SK-N-SH (cell line): Measurements from ENCODE around the gene KRT32. TPM values are rescaled to one million over a fixed set of nuclear protein-coding genes. Genes with fewer than 3 reads are reported as not detected.

Source experiments
- CTCF ChIA-PET: fragments of 300-600, 350-600 bp; formaldehyde crosslinking; extraction: SDS; loops from one replicate; lab custom pipeline; 2021; lab: Yijun Ruan, JAX
- POLR2A ChIA-PET: fragments of 350-600 bp; sonication (Branson Sonifier 250); formaldehyde crosslinking; extraction: SDS; loops from one replicate; lab custom pipeline; 2020; ENCODE audit warnings: antibody characterized with exemption, inconsistent platforms; lab: Yijun Ruan, JAX
- DNase-seq: peaks from one replicate; pipeline ENCODE4 v3.0.0; 2012
- H2AFZ ChIP-seq: fragments of 200-600 bp; sonication (generic); 2 replicates; pipeline ENCODE4 v1.8.1; 2016; ENCODE audit warnings: antibody characterized with exemption, mild to moderate bottlenecking, low read depth
- H3F3A ChIP-seq: fragments of 200-600 bp; sonication (generic); replicated peaks from 2 replicates; pipeline ENCODE3; 2016; ENCODE audit warnings: antibody characterized with exemption, mild to moderate bottlenecking; ENCODE audit not compliant: insufficient read depth
- H3K27ac ChIP-seq, 2 experiments: fragments of 200-500 bp in 1 of 2; fragments of 200-600 bp in 1 of 2; sonication (Bioruptor generic) in 1 of 2; sonication (generic), shearing (Covaris generic) in 1 of 2; 2 replicates each; pipeline versions ENCODE4 v1.5.1 to v1.6.1; 2014 to 2016; ENCODE audit warnings: low read depth in 2 of 2, inconsistent platforms in 1 of 2, low read length in 1 of 2, mild to moderate bottlenecking in 1 of 2, mixed read lengths in 1 of 2
- H3K27me3 ChIP-seq: fragments of 200-600 bp; sonication (generic), shearing (Covaris generic); 2 replicates; pipeline ENCODE4 v1.6.1; 2016; ENCODE audit warnings: mixed run types; ENCODE audit not compliant: insufficient read depth
- H3K36me3 ChIP-seq, 2 experiments: fragments of 200-500 bp in 1 of 2; fragments of 200-600 bp in 1 of 2; sonication (Bioruptor generic) in 1 of 2; sonication (generic) in 1 of 2; replicated peaks in 1 of 2; 2 replicates each; pipeline versions ENCODE3 to v1.5.1; 2014 to 2016; ENCODE audit warnings: low read length in 1 of 2, mild to moderate bottlenecking in 1 of 2; ENCODE audit not compliant: insufficient read depth in 2 of 2, control insufficient read depth in 1 of 2
- H3K4me1 ChIP-seq, 2 experiments: fragments of 200-500 bp in 1 of 2; fragments of 200-600 bp in 1 of 2; sonication (Bioruptor generic) in 1 of 2; sonication (generic), shearing (Covaris generic) in 1 of 2; 2 replicates each; pipeline versions ENCODE4 v1.5.1 to v1.6.1; 2014 to 2016; ENCODE audit warnings: low read depth in 1 of 2, low read length in 1 of 2, mixed run types in 1 of 2; ENCODE audit not compliant: insufficient read depth in 2 of 2, control insufficient read depth in 1 of 2
- H3K4me2 ChIP-seq: fragments of 200-600 bp; sonication (generic), shearing (Covaris generic); 2 replicates; pipeline ENCODE4 v1.6.1; 2017; ENCODE audit warnings: mixed run types
- H3K4me3 ChIP-seq, 2 experiments: fragments of 200-500 bp in 1 of 2; fragments of 200-600 bp in 1 of 2; sonication (Bioruptor generic) in 1 of 2; sonication (generic), shearing (Covaris generic) in 1 of 2; 2 replicates each; pipeline versions ENCODE4 v1.5.1 to v1.8.1; 2014 to 2016; ENCODE audit warnings: low read depth in 2 of 2, inconsistent platforms in 1 of 2, low read length in 1 of 2, mild to moderate bottlenecking in 1 of 2, mixed read lengths in 1 of 2, moderate library complexity in 1 of 2
- H3K79me2 ChIP-seq: fragments of 200-600 bp; sonication (generic); 2 replicates; pipeline ENCODE4 v1.8.1; 2017; ENCODE audit warnings: mild to moderate bottlenecking; ENCODE audit not compliant: insufficient read depth
- H3K9ac ChIP-seq: fragments of 200-600 bp; sonication (generic); 2 replicates; pipeline ENCODE4 v1.6.1; 2017; ENCODE audit warnings: mixed run types
- H3K9me2 ChIP-seq: fragments of 200-600 bp; sonication (generic); 2 replicates; pipeline ENCODE4 v1.6.1; 2017; ENCODE audit warnings: mixed run types
- H3K9me3 ChIP-seq: fragments of 200-600 bp; sonication (generic); 2 replicates; pipeline ENCODE4 v1.6.1; 2017; ENCODE audit warnings: mixed run types, mild to moderate bottlenecking, moderate library complexity
- H4K20me1 ChIP-seq: fragments of 200-600 bp; sonication (generic); 2 replicates; pipeline ENCODE4 v1.6.1; 2017; ENCODE audit warnings: mild to moderate bottlenecking, mixed run types; ENCODE audit not compliant: insufficient read depth
- ELF1 ChIP-seq: IDR thresholded peaks from 2 replicates; pipeline ENCODE4 v1.4.0; 2012
- EZH2phosphoT487 ChIP-seq: fragments of 200-600 bp; sonication (generic); IDR thresholded peaks from 2 replicates; pipeline ENCODE4 v1.6.1; 2017; ENCODE audit warnings: low read depth, mixed run types, mild to moderate bottlenecking, antibody characterized with exemption, moderate library complexity, borderline replicate concordance
- FOSL2 ChIP-seq: IDR thresholded peaks from 2 replicates; pipeline ENCODE4 v1.4.0; 2012; ENCODE audit warnings: low read depth, mild to moderate bottlenecking, moderate library complexity, borderline replicate concordance
- FOXJ3 ChIP-seq: sonication (generic); formaldehyde crosslinking; IDR thresholded peaks from 2 replicates; pipeline ENCODE4 v1.5.1; 2020; ENCODE audit warnings: mild to moderate bottlenecking, missing genetic modification reagents
- JUND ChIP-seq: IDR thresholded peaks from 2 replicates; pipeline ENCODE4 v1.4.0; 2012
- MEF2A ChIP-seq: IDR thresholded peaks from 2 replicates; pipeline ENCODE4 v1.4.0; 2012; ENCODE audit warnings: low read depth, borderline replicate concordance
- MXI1 ChIP-seq: IDR thresholded peaks from 2 replicates; pipeline ENCODE4 v1.6.1; 2012; ENCODE audit warnings: mild to moderate bottlenecking, low read depth, low read length, improper control_type of control experiment
- NRF1 ChIP-seq: IDR thresholded peaks from 2 replicates; pipeline ENCODE4 v1.6.1; 2012; ENCODE audit warnings: low read depth, mild to moderate bottlenecking, low read length
- PBX3 ChIP-seq: IDR thresholded peaks from 2 replicates; pipeline ENCODE4; 2012
- REST ChIP-seq: IDR thresholded peaks from 2 replicates; pipeline ENCODE4 v1.6.1; 2012; ENCODE audit warnings: mild to moderate bottlenecking, low read depth, low read length, moderate library complexity
- TAF1 ChIP-seq: IDR thresholded peaks from 2 replicates; pipeline ENCODE4 v1.6.1; 2012; ENCODE audit warnings: low read depth, mild to moderate bottlenecking, low read length, moderate library complexity, borderline replicate concordance
- TCF12 ChIP-seq: IDR thresholded peaks from 2 replicates; pipeline ENCODE4 v1.4.0; 2012
- TEAD4 ChIP-seq: IDR thresholded peaks from 2 replicates; pipeline ENCODE4 v1.4.0; 2012; ENCODE audit warnings: mild to moderate bottlenecking, borderline replicate concordance; ENCODE audit not compliant: insufficient read depth
- USF2 ChIP-seq: fragments of 150-350 bp; IDR thresholded peaks from 2 replicates; pipeline ENCODE4 v1.6.1; 2017; ENCODE audit warnings: antibody characterized with exemption, low read length, low read depth, borderline replicate concordance
- YY1 ChIP-seq: IDR thresholded peaks from 2 replicates; pipeline ENCODE4 v1.4.0; 2012; ENCODE audit warnings: low read depth, mild to moderate bottlenecking
- ZBTB33 ChIP-seq: IDR thresholded peaks from 2 replicates; pipeline ENCODE4 v1.4.0; 2012; ENCODE audit warnings: low read depth, borderline replicate concordance
- WGBS: methylation state at CpG from one replicate; pipeline ENCODE4 v1.1.6; 2017; ENCODE audit warnings: low lambda C conversion rate; 5-methylcytosine and 5-hydroxymethylcytosine counted together
- polyA plus RNA-seq, 3 experiments: library from polyadenylated mRNA; depleted of rRNA; stranded (reverse); fragments of >200 nt; gene quantifications; 2 replicates each; pipeline ENCODE4 v1.2.3, GENCODE V29; 2012

The KRT32 gene
- polyA plus RNA-seq, 1 of the 3 experiments (the other 2 are of a cell fraction), result not detected

- ChIA-PET CTCF (interaction anchor here (0.6 to 1.3 kb wide), 2 partner anchors 29 to 78 kb away, joined by 3 to 5 read pairs; no protein-coding TSS in a partner anchor), POLR2A (no interaction called here)
- no peak overlapping the region for H3K4me3 ChIP-seq
- H3K4me1 ChIP-seq, result no peaks in the 10 kb centered on the region
- TF ChIP-seq FOSL2, result no peak
- TF ChIP-seq YY1, result no peak
- no peak for TF ChIP-seq USF2
- TF ChIP-seq REST, result no peak
- no peak for TF ChIP-seq NRF1
- TF ChIP-seq EZH2phosphoT487, result no peak
- TF ChIP-seq ZBTB33, result no peak
- TF ChIP-seq TAF1, result no peak
- no peak for DNase-seq
- no peaks in the 10 kb centered on the region for H4K20me1 ChIP-seq
- 40% methylated on average over 4 of the region's 4 CpGs for WGBS
- no peaks in the 10 kb centered on the region for H3K9me2 ChIP-seq
- H2AFZ ChIP-seq, result no peak overlapping the region
- no peaks in the 10 kb centered on the region for H3K36me3 ChIP-seq
- no peaks in the 10 kb centered on the region for H3K9me3 ChIP-seq
- no peak overlapping the region for H3K27ac ChIP-seq
- H3K79me2 ChIP-seq, result no peaks in the 10 kb centered on the region
- H3F3A ChIP-seq, result no peaks in the 10 kb centered on the region
- H3K9ac ChIP-seq, result no peak overlapping the region
- no peaks in the 10 kb centered on the region for H3K27me3 ChIP-seq
- H3K4me2 ChIP-seq, result no peak overlapping the region
Measured at GRCh38 chr17:41434005-41434404, 33.2 kb downstream of the KRT32 start.

GRCh38 chr17:41433586-41433985, 33.6 kb downstream of the KRT32 start:
- H3K9ac ChIP-seq, result no peak overlapping the region
- no peak for DNase-seq
- H3K4me3 ChIP-seq, result no peak overlapping the region
- no peak for TF ChIP-seq TCF12
- TF ChIP-seq MEF2A, result no peak
- no peak for TF ChIP-seq ZBTB33
- TF ChIP-seq TEAD4, result no peak
- TF ChIP-seq FOXJ3 (CRISPR knock-in tag), result no peak
- TF ChIP-seq MXI1, result no peak
- TF ChIP-seq USF2, result no peak
- TF ChIP-seq ELF1, result no peak
- TF ChIP-seq JUND, result no peak
- no peak for TF ChIP-seq PBX3
- CTCF ChIA-PET, result interaction anchor here (0.6 to 1.3 kb wide), 2 partner anchors 28 to 78 kb away, joined by 3 to 5 read pairs; no protein-coding TSS in a partner anchor
- no peaks in the 10 kb centered on the region for H3F3A ChIP-seq
- H3K9me3 ChIP-seq, result no peaks in the 10 kb centered on the region
- no peaks in the 10 kb centered on the region for H3K27me3 ChIP-seq
- no peaks in the 10 kb centered on the region for H3K79me2 ChIP-seq
- no peaks in the 10 kb centered on the region for H3K36me3 ChIP-seq
- H3K27ac ChIP-seq, result no peak overlapping the region
- no peaks in the 10 kb centered on the region for H3K4me1 ChIP-seq
- no peak overlapping the region for H2AFZ ChIP-seq
- 33% methylated on average over 4 of the region's 4 CpGs for WGBS
- POLR2A ChIA-PET, result no interaction called here
- H3K4me2 ChIP-seq, result no peak overlapping the region
- H4K20me1 ChIP-seq, result no peaks in the 10 kb centered on the region
- no peaks in the 10 kb centered on the region for H3K9me2 ChIP-seq
